Stimulated activated CD4-positive, alpha-beta T cell treated with anti-CD3 and anti-CD28 coated beads, Interleukin-2, amount 100 ng/mL, for 24 hours (primary cell): Measurements from ENCODE around the gene RASAL3.

ENCODE experiments used
- DNase-seq, 2 donors: peaks; one replicate each; pipeline ENCODE4 v3.0.0-alpha.2; 2020

The RASAL3 gene

DNA sequence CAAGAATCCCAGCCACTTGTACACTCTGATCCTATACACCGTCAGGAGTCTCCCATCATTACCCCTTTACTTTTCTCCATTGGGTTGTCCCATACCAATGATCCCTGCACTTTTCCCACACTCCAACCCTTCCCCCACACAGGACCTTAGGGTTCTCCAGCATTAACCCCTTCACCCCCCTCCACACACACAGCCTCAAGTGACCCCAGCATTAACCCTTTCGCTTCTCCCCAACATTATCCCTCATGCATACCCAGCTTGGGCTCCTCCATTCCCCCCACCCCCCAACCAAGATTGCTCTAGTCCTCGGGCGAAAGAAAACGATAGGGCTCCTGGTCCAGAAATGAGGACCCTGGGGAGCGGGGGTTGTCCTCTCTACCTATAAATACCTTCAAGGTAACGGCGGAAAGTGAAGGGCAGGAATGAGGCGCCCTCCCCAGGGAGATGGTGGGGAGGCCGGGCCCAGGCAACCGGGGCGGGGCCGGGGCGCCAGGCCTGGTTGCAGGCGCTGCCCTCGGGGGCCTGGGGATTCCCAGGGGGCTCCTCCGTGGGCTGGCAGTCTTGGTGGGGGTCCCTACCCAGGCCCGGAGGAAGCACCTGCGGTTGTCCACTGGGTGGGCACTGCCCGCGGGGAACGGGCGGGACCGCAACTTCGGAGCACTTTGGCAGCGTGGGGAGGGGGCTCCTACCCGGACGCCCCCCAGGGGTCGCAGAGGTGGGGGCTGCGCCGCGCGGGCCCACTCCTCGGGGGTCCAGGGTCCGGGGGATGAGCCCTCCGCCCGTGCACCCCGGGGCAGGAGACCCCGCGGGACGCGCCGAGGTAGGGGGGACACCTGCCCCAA lies 15.3 kb downstream of the RASAL3 start:
- DNase-seq: no peak

DNA sequence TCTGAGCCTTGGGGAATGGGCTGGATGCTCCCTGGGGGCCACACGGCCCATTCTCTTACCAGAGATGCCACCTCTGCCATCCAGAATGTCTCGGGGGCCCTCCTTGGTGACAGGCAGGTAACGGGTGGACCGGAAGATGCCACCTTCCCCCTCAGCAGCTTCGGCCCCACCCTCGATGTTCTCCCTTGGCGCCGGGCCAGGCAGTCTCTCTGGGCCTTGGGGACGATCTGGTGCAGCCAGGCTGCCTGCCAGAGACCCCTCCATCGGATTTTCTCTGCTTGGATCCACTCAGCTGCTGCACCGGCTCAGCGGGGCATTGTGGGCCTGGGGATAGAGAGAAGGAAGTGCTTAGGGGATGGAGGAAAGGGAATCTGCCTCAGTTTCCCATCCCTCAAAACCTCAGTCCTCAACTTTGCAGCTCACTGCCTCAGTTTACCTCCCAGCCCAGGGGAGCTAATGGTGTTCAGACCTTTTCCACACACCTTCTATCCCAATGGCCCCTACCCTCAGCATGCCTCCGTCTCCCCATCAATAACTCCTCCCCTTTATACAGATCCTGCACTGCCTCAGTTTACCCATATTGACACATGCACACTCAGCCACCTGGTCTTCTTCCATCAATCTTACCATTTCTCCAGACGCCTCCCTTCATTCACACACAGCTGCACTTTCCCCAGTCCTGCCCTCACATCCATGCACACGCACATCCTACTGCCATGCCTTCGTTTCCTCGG lies 16.1 kb downstream of the RASAL3 start:
- DNase-seq: no peak

DNA sequence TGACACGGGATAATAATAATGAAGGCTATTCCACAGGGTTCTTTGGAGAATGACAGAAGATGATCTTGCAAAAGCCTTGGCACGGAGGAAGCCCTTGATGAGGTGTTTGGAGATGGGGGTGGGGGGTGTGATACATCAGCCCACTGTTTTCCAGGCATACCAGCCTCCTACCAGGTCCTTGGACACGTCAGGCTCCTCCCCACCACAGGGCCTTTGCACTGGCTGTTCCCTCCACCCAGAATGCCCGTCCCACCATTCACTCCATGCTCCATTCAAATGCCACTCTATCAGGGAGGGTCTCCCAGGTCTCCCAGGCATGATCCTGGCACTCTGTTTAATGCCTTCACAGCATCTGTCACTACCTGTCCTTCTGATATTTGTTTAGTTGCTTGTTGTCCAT lies 17.3 kb downstream of the RASAL3 start:
- DNase-seq: no peak

DNA sequence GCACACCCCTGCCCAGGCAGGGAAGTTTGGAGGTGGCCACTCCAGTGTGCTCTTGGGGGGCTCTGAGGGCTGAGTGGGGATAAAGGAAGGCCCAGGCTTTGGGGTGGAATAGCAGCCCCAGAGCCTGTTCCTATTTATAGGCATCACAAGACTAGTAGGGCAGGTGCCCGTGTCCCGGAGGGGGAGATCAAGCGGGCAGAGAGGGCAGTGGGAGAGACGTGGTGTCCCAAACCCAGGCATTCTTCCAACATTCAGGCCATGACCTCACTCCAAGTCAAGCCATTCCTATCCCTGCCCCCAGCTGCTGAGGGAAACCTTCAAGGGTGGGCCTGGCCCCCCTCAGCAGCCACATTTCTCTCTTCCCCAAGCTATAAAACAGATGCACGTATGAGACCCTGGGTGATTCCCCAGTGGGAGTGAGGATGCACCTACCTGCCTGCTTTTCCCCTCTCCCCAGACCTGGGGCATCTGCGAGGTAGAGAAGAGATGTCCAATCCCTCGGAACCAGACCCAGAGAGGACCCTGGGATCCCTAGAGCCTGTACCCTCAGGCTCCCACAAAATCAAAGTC lies 18.5 kb downstream of the RASAL3 start:
- DNase-seq: no peak

DNA sequence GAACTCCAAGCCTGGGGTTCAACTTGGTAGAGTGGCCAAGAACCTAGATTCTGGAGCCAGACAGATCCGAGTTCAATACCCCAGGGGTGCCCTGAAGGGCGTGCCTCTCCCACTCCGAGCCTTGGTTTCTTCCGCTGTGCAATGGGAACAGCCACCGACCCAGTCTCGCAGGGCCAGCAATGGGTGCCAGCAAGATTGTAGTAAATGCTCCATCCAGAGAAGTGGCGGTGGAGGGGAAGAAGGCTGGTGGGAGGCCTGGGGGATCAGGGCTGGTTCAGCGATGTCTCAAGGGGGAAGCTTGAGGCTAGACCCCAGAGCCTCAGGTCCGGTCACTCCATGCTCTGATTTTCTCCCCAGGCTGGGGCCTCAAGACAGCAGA lies 19.1 kb downstream of the RASAL3 start:
- DNase-seq: no peak

DNA sequence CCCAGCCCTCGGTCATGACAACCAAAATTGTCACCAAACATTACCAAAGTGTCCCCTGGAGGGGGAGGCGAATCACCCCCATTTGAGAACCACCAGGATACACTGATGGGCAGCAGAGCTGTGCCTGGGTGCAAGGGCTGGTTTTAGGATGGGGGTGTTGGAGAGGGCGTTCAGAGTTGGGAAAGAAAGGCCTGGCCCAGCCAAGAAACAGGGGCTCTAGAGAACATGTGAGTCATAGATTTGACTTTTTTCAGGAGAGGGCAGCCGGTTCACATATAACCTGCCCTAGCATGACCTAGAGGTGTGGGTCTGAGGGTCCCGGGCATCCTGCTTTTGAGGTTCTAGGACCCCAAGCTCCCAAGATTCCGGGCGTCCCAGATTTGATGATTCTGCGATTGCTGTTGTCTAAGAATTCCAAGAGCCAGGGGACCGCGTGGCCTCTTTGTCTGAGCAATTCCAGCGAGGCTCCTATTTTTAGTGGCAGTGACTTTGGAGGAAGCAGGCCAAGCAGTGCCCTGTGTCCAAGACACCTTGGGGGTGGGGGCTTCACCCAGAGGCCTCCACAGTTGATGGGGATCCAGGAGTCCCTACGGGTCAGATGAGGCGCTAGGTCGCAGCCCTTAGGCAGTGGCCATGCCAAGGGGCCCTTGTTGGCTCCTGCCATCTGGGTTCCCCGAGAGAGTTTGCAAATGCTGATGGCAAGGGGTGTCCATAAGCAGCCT lies 19.7 kb downstream of the RASAL3 start:
- no peak for DNase-seq

DNA sequence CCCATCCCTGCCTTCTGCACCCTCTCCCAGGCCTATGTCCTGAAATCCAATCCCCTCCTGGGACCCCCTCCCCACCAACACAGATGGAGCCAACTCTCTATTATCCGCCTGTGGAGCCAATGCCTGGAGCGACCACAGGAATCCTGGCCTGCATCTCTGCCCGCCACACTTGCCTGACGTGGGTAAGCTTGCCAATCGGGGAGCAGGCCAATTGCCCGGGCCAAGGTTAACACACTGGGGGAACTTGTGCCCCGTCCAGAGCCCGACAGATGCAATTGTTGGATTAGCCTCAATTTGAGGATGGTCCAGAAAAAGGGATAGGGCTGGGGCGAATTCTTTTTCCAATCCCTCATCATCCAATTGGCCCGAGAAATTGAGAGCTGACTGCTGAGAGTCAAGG lies 20.5 kb downstream of the RASAL3 start:
- DNase-seq: no peak

DNA sequence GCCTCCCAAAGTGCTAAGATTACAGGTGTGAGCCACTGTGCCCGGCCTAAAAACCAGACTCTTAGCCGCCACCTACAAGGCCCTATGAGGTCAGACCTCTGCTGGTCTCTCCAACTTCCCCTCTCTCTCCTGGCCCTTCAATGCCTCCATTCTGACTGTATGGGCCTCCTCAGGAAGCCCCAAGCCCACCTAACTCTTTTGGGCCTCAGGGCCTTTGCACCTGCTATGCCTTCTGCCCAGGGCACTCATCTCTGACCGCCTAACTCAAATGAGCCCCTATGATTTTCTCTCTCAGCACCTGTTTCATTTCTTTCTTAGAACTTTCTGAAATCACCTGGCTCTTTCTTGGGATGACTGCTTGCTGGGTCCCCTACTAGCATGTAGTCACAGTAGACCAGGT lies 21.0 kb downstream of the RASAL3 start:
- DNase-seq: no peak

DNA sequence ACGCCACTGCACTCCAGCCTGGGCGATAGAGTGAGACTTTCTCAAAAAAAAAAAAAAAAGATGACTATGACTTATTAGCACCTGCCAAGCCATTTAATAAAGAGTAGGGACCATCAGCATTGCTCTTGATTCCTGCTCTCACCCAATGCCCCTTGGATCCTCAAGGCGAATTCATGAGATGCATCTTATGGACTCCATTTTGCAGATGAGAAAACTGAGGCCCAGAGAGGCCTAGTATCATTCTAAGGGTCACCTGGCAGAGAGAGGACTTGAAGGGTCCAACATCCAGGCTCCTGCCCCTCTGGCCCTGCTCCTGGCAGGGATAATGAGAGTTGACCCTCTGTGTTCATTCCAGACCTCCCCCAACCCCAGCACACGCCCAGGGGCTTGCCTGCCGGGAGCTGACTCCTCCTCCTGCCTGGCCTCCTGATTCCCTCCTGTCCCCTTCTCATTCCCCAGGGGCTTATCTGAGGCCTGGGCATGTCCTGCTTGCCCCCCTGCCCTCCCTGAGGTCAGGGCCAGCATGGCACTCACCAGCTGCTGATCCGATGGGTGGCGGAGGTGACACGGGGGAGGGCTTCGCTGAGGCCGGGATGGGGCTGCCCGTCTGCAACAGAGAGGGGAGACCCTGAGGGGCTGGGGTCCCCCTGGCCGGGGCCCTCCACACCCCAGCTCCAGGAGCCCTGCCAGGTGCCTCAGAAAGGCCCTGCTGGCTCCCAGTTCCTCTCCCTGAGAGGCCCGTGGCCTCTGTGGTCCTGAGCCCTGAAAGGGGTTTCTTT lies 22.0 kb downstream of the RASAL3 start:
- DNase-seq: no peak

DNA sequence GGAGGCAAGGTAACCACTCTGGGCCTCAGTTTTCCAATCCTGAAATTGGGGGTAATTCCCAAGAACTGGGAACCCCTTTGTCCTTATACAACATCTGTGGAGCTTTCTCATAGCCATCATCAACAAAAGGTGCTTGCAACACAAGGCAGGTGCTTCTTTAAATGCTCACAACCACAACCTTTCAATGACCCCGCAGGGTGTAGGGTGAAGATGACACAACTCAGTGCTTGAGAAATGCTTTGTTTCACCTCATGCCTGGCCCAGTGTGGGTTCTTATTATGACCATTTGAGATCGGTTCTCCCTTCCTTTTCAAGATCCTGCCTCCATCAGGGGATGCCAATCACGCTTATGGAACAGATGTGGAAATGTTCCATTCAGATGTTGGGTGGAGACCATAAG lies 23.0 kb downstream of the RASAL3 start:
- DNase-seq: no peak

DNA sequence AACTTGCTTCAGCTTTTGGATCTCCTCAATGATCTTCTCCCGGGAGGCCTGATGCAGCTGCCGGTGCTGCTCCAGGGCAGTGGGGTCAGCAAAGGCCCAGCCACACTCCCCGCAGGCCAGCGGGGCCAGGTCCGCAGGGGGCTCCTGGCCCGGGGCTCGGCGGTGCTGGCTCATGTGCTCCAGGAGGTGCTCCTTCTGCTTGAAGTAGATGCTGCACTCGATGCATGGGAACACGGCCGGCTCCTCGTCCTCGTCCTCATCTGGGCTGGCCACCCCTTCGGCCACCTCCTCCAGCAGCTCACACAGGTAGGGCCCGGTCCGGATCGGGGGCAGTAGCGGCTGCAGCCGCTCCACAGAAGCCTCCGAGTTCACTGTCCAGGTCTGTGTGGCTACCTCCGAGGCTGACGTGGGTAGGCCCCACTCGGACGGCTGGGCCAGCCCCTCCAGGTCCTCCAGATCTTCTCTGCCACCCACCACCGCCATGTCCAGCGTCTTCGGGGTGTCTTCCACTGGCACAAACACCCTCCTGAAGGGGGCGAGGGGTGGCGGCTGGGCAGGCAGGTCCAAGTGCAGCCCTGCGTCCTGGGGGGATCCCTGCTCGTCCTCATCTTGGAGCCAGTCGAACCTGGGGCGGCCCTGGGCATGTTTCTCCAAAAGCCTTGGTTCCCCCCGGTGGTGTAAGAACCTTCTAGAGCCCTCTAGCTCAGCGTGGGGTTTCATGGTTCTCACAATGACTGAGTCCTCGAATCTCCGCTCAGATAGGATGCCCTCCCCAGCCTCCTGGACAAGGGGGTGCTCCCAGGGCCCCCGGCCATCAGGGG lies 24.3 kb downstream of the RASAL3 start:
- DNase-seq: no peak

DNA sequence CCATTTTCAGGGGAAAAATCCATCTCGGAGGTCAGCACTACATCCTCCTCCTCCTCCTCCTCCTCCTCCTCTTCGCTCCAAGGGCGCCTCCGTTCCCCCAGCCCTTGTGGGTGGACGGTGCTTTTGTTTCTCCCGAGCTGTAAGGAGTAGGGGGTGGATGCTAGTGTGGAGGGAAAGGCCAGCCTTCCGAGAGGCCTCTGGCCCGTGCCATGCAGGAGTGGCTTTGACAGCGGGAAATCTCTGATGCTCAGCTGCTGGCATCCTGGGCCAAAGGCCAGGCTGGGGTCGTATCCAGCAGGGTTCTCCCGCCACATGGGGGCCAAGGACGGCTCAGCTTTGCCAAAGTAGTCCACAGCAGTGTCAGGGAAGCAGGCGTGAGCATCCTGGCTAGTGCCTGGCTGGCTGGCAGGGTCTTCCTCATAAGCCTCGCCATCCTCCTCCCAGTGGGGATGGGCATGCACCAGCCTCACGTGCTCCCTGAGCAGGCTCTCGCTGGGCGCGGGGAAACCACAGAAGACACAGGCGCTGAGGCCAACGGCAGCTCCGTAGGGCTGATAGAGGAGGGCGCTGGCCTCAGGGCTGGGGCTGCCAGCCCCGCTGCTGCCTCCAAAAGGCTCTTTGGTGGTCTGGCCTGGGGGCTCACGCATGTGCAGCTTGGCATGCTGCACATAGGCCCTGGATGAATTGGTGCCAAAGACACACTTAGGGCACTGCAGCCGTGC lies 25.1 kb downstream of the RASAL3 start:
- DNase-seq: no peak

DNA sequence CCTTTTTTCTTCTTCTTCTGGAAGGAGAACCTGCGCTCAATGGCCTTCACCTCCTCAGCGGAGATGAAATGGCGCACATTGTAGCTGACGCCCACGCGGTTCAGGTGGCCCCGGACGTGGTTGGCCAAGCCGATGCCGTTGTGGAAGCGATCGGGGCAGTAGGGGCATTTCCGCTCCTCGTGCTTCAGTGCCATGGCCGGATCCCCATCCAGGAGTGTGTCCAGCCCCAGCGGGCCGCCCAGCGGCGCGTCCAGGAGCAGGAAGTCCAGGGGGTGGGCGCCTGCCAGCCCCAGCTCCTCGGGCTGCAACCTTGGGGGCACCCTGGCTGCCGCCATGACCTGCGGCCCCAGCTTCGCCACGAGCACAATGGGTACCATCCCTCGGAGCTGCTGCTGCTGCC lies 25.8 kb downstream of the RASAL3 start:
- no peak for DNase-seq

DNA sequence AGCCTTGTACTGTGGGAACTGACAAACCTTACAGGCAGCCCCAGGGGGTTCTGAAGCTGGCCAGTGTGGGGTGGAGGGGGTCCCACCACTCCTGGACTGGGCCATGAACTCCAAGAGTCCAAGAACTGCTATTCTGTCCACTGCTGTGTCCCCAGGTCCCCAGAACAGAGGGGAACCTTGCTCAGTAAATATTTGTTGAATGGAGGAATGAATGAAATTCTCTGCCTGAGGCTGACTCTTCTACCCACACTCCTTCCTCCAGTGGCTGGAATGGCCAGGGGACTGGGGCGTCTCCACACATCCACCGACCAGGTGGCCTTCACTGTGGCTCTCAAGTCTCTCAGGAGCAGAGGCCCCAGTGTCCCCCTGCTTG lies 26.2 kb downstream of the RASAL3 start:
- no peak for DNase-seq

DNA sequence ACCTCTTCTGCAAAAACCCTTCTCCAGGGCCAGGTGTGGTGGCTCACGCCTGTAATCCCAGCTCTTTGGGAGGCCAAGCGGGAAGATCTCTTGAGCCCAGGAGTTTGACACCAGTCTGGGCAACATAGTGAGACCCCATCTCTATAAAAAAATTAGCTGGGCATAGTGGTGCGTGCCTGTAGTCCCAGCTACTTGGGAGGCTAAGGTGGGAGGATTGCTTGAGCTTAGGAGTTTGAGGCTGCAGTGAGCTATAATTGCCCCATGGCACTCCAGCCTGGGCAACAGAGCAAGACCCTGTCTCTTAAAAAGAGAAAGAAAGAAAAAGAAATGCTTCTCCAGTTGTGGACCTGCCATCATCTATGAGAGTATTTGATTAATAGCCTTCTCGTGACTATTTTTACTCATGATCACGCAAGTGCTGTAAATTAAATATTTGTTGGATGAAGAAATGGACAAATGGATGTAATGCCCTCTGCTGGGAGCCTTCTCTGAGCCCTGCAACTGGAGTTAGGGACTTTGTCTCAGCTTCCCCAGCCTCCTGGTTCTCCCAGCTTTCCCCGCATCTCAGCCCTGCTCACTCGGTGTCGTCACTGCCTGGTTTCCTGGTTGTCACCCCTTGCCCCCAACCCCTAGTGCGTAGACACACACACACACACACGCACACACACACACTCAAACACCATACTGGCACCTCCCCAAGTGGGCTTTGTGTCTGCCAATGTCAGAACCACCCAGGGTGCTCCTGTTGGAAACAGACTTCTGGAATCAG lies 26.8 kb downstream of the RASAL3 start:
- DNase-seq: no peak

DNA sequence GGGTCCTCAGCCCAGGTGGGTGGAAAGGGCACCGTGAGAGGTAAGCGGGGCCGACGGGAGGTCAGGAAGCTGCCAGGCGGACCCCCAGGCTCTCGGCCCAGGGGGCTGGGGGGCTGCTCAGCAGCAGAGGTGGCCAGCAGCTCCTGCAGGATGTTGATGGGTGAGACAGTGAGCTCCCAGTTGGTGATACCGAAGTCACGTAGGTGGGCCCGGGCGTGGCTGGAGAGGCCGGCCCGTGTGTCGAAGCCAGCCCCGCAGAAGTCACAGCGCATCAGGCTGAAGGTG lies 27.6 kb downstream of the RASAL3 start:
- no peak for DNase-seq

DNA sequence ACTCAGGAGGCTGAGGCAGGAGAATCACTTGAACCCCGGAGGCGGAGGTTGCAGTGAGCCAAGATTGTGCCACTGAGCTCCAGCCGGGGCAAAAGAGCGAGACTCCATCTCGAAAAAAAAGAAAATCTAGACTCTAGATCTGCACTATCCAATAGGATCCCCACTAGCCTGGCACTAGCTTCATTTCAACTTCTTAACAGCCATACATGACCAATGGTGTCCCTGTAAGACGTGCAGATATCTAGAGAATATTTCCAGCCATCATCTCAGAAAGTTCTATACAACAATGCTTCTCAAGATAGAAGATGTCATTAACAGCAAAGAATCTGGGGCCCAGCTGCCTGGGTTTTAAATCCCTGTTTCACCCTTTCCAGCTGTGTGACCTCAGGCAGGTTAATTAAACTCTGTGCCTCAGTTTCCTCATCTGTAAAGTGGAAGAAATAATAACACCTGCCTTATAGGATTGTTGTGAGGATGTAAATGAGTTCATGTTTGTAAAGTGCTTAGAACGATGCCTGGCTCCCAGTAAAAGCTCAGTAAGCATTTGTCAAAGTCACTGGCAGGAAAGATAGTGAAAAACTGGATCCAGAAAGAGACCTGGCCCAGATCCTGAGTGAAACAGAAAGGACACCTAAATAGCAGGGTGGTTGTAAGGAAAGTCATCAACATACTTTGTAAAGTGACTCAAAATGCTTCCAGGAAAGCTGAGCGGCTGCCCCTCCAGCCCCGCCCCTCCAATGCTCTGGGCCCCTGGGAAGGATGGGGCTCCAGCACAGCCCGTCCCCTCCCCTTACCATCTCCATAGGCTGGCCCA lies 28.1 kb downstream of the RASAL3 start:
- no peak for DNase-seq

DNA sequence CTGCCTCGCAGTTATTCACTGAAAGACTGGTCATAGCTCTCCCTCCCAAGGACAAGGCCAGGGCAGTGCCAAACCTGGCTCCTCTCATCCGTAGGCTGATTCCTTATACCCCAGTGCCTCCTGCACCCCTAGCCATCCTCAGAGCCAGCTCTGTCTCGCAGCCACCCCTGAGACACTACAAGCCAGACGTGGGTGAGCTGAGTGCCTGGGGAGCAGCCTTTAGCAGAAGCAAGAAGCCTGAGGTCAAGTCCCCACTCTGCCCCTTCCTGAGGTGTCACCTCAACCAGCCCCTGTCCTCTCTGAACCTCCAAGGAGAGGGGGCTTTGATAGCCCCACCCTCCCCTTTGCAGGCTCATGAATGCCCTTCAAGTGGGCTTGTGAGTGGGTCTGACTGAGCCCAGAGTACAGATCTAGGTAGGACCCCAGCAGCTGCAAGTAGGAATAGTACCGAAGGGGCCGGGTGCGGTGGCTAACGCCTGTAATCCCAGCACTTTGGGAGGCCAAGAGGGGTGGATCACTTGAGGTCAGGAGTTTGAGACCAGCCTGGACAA lies 30.8 kb downstream of the RASAL3 start:
- no peak for DNase-seq
